K562 (cell line): ENCODE measurements around the gene ACSS2. TPM values are rescaled to one million over a fixed set of nuclear protein-coding genes. Genes with fewer than 3 reads are reported as not detected.

Experiments used
- CSDE1 ChIP-seq, 2 experiments: fragments of 450-650 bp; IDR thresholded peaks; 2 replicates each; pipeline ENCODE4 v1.6.1; 2016; ENCODE audit warnings: mild to moderate bottlenecking in 1 of 2
- DDX20 ChIP-seq: fragments of 450-650 bp; IDR thresholded peaks from 2 replicates; pipeline ENCODE4 v1.6.1; 2016; ENCODE audit warnings: missing genetic modification characterization, low read depth, mild to moderate bottlenecking, missing compliant biosample characterization, moderate library complexity
- FOS ChIP-seq: IDR thresholded peaks from 3 replicates; pipeline ENCODE4 v1.6.1; 2011; ENCODE audit not compliant: insufficient read length; ENCODE audit errors: extremely low read depth
- FOXK2 ChIP-seq, 2 experiments: fragments of 450-650 bp; IDR thresholded peaks in 1 of 2; conservative IDR thresholded peaks in 1 of 2; 2 replicates each; pipeline ENCODE4 v1.6.1; 2016; ENCODE audit warnings: low read depth in 2 of 2, mild to moderate bottlenecking in 1 of 2
- HCFC1 ChIP-seq: IDR thresholded peaks from 2 replicates; pipeline ENCODE4 v1.6.1; 2012; ENCODE audit warnings: low read depth, low read length, improper control_type of control experiment
- JUNB ChIP-seq: fragments of 450-650 bp; formaldehyde crosslinking; conservative IDR thresholded peaks from 2 replicates; pipeline ENCODE4 v1.4.0; 2020; ENCODE audit warnings: mild to moderate bottlenecking
- LEF1 ChIP-seq: fragments of 450-650 bp; IDR thresholded peaks from 2 replicates; pipeline ENCODE4 v1.6.1; 2016; ENCODE audit warnings: mild to moderate bottlenecking
- POU5F1 ChIP-seq: fragments of 150-350 bp; IDR thresholded peaks from 2 replicates; pipeline ENCODE4 v1.6.1; 2014; ENCODE audit warnings: borderline replicate concordance, low read length, low read depth, mild to moderate bottlenecking; ENCODE audit not compliant: partially characterized antibody
- SRF ChIP-seq, 2 experiments: fragments of 250-450, 450-650 bp in 1 of 2; sonication (Bioruptor Pico) in 1 of 2; sonication (generic) in 1 of 2; formaldehyde crosslinking; IDR thresholded peaks; 2 replicates each; pipeline versions ENCODE4 v1.5.0 to v1.5.1; 2020 to 2022; ENCODE audit warnings: mild to moderate bottlenecking in 1 of 2, missing genetic modification reagents in 1 of 2
- TAF7 ChIP-seq: fragments of 450-650 bp; IDR thresholded peaks from 2 replicates; pipeline ENCODE4 v1.6.1; 2016; ENCODE audit warnings: missing genetic modification characterization, missing compliant biosample characterization
- ZNF184 ChIP-seq: sonication (generic); formaldehyde crosslinking; IDR thresholded peaks from 2 replicates; pipeline ENCODE4 v1.5.0; 2020; ENCODE audit warnings: missing genetic modification reagents
- ZNF217 ChIP-seq: sonication (generic); formaldehyde crosslinking; IDR thresholded peaks from 2 replicates; pipeline ENCODE4 v1.8.0; 2022; ENCODE audit warnings: mild to moderate bottlenecking, missing genetic modification reagents
- ZNF282 ChIP-seq: sonication (generic); formaldehyde crosslinking; IDR thresholded peaks from 2 replicates; pipeline ENCODE4 v1.8.1; 2023; ENCODE audit warnings: missing genetic modification reagents
- ZNF431 ChIP-seq: sonication (generic); formaldehyde crosslinking; IDR thresholded peaks from 2 replicates; pipeline ENCODE4 v1.8.0; 2022; ENCODE audit warnings: mild to moderate bottlenecking, missing genetic modification reagents
- ZNF436 ChIP-seq: fragments of 250-450, 450-650 bp; sonication (Bioruptor Pico); formaldehyde crosslinking; IDR thresholded peaks from 2 replicates; pipeline ENCODE4 v1.7.0; 2020; ENCODE audit warnings: mild to moderate bottlenecking
- ZNF707 ChIP-seq: fragments of 250-450 bp; sonication (Bioruptor Pico); conservative IDR thresholded peaks from 2 replicates; pipeline ENCODE4 v1.8.0; 2022; ENCODE audit warnings: inconsistent platforms, mild to moderate bottlenecking, moderate library complexity
- polyA plus RNA-seq, 8 experiments: library from polyadenylated mRNA; depleted of rRNA in 4 of 8; stranded (reverse) in 5 of 8; unstranded in 3 of 8; fragments of >200 nt; fragmentation: Nextera tagmentation in 2 of 8; fragmentation: Illumina TruSeq in 1 of 8; extraction: Ambion mirVana in 2 of 8; extraction: Trizol in 1 of 8; gene quantifications; 2 replicates each; pipeline versions ENCODE4 v1.2.1 to v1.2.3, GENCODE V29; 2011 to 2014; ENCODE audit warnings: inconsistent platforms in 1 of 8, missing spikeins in 1 of 8
- total RNA-seq, 7 experiments: library from RNA; depleted of rRNA in 6 of 7; stranded (reverse); fragments of >200 nt in 6 of 7; fragmentation: Illumina TruSeq in 2 of 7; extraction: Trizol in 2 of 7; gene quantifications; 2 replicates each; pipeline versions ENCODE4 v1.2.1 to v1.2.3, GENCODE V29; 2011 to 2021; ENCODE audit warnings: low replicate concordance in 1 of 7
- TF ChIP-seq, protein P1 (sequence below): fragments of 450-650 bp; conservative IDR thresholded peaks from 2 replicates; pipeline ENCODE4 v1.6.1; 2016; ENCODE audit warnings: missing genetic modification characterization, low read depth, mild to moderate bottlenecking, missing compliant biosample characterization, moderate library complexity
- TF ChIP-seq, protein P2 (sequence below), 2 experiments: fragments of 450-650 bp; conservative IDR thresholded peaks; 2 replicates each; pipeline ENCODE4 v1.6.1; 2017; ENCODE audit warnings: mild to moderate bottlenecking in 2 of 2, moderate library complexity in 2 of 2
- TF ChIP-seq, protein P3 (sequence below): fragments of 250-450 bp; sonication (Bioruptor Pico); IDR thresholded peaks from 2 replicates; pipeline ENCODE4 v1.8.0; 2022; ENCODE audit warnings: inconsistent platforms, mild to moderate bottlenecking, moderate library complexity, borderline replicate concordance
- TF ChIP-seq, protein P4 (sequence below), 2 experiments: fragments of 450-650 bp; IDR thresholded peaks; 2 replicates each; pipeline ENCODE4 v1.6.1; 2018; ENCODE audit warnings: mild to moderate bottlenecking in 2 of 2, low read depth in 1 of 2; ENCODE audit not compliant: partially characterized antibody in 2 of 2

The ACSS2 gene
- total and polyA plus RNA-seq, 9 of the 15 experiments (the other 6 are each of a cell fraction or from before 2014, with no cell fraction given): 21.9 to 246 (median 66.2) TPM

DNA sequence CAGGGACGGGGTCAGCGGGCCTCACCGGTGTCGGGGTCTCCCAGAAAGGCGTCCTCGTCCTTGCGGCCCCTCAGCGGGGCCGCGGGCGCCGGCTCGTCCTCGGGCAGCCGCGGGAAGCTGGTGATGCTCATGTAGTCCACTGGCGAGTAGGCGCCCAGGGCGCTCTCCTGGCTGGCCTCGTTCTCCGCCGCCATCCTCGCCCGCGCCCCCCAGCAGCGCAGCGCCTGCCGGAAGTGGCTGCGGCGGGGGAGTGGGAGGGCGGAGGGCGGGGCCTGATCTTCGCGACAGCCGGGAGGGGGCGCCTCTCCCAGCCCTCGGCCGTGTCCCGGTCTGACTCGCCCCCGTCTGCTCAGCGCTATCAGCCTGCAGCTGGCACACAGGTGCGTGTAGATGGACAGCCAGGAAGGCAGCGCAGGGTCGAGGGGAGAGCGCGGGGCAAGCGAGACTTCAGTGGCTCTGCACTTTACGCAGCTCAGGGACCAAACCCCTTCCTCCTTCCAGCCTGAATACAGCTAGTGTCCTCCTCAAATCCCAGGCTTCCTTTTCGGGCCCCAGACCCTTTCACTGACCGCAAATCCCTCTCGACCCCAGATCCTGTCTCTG is 3.7 kb upstream of the ACSS2 start, which contains the start of gene GGT7 (continued):
- TF ChIP-seq TAF7 (tag) (no peak), ZNF436 (no peak), HCFC1 (no peak), CSDE1 (IDR thresholded peaks at IDR 0.05) (no peak), ZNF707 (CRISPR knock-in tag) (no peak), ZNF184 (no peak), ZNF431 (CRISPR knock-in tag) (no peak), FOXK2 (conservative IDR thresholded peaks at IDR 0.05 in 1 of 2, IDR thresholded peaks at IDR 0.05 in 1 of 2; ENCODE audit: low read depth in 2 of 2) (no peak), LEF1 (no peak), DDX20 (tag) (no peak), POU5F1 (no peak), JUNB (CRISPR knock-in tag) (no peak), ZNF282 (no peak), ZNF217 (CRISPR knock-in tag) (no peak), SRF (CRISPR knock-in tag; IDR thresholded peaks at IDR 0.05) (no peak), FOS (no peak)
- TF ChIP-seq, protein P1, sequence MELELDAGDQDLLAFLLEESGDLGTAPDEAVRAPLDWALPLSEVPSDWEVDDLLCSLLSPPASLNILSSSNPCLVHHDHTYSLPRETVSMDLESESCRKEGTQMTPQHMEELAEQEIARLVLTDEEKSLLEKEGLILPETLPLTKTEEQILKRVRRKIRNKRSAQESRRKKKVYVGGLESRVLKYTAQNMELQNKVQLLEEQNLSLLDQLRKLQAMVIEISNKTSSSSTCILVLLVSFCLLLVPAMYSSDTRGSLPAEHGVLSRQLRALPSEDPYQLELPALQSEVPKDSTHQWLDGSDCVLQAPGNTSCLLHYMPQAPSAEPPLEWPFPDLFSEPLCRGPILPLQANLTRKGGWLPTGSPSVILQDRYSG (tag): no peak
- TF ChIP-seq, protein P2, sequence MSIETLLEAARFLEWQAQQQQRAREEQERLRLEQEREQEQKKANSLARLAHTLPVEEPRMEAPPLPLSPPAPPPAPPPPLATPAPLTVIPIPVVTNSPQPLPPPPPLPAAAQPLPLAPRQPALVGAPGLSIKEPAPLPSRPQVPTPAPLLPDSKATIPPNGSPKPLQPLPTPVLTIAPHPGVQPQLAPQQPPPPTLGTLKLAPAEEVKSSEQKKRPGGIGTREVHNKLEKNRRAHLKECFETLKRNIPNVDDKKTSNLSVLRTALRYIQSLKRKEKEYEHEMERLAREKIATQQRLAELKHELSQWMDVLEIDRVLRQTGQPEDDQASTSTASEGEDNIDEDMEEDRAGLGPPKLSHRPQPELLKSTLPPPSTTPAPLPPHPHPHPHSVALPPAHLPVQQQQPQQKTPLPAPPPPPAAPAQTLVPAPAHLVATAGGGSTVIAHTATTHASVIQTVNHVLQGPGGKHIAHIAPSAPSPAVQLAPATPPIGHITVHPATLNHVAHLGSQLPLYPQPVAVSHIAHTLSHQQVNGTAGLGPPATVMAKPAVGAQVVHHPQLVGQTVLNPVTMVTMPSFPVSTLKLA (conservative IDR thresholded peaks at IDR 0.05): peak in 1 of 2 experiments; percentile 55; a peak in 3 of 4 replicates
- TF ChIP-seq, protein P3, sequence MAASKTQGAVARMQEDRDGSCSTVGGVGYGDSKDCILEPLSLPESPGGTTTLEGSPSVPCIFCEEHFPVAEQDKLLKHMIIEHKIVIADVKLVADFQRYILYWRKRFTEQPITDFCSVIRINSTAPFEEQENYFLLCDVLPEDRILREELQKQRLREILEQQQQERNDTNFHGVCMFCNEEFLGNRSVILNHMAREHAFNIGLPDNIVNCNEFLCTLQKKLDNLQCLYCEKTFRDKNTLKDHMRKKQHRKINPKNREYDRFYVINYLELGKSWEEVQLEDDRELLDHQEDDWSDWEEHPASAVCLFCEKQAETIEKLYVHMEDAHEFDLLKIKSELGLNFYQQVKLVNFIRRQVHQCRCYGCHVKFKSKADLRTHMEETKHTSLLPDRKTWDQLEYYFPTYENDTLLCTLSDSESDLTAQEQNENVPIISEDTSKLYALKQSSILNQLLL: no peak
- TF ChIP-seq, protein P4, sequence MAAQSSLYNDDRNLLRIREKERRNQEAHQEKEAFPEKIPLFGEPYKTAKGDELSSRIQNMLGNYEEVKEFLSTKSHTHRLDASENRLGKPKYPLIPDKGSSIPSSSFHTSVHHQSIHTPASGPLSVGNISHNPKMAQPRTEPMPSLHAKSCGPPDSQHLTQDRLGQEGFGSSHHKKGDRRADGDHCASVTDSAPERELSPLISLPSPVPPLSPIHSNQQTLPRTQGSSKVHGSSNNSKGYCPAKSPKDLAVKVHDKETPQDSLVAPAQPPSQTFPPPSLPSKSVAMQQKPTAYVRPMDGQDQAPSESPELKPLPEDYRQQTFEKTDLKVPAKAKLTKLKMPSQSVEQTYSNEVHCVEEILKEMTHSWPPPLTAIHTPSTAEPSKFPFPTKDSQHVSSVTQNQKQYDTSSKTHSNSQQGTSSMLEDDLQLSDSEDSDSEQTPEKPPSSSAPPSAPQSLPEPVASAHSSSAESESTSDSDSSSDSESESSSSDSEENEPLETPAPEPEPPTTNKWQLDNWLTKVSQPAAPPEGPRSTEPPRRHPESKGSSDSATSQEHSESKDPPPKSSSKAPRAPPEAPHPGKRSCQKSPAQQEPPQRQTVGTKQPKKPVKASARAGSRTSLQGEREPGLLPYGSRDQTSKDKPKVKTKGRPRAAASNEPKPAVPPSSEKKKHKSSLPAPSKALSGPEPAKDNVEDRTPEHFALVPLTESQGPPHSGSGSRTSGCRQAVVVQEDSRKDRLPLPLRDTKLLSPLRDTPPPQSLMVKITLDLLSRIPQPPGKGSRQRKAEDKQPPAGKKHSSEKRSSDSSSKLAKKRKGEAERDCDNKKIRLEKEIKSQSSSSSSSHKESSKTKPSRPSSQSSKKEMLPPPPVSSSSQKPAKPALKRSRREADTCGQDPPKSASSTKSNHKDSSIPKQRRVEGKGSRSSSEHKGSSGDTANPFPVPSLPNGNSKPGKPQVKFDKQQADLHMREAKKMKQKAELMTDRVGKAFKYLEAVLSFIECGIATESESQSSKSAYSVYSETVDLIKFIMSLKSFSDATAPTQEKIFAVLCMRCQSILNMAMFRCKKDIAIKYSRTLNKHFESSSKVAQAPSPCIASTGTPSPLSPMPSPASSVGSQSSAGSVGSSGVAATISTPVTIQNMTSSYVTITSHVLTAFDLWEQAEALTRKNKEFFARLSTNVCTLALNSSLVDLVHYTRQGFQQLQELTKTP (IDR thresholded peaks at IDR 0.05; ENCODE audit: low read depth in 1 of 2, partially characterized antibody in 2 of 2): no peak
